ENCODE measurements around the gene FAM177A1.
"Not testable (repeated sequence)": the region's sequence is repeated elsewhere in the genome, so short reads cannot be mapped to it uniquely, and the experiment has no call there.

Gene FAM177A1

GRCh38 chr14:35052637-35053036, 6.6 kb downstream of the FAM177A1 start:
- no peaks in the 10 kb centered on the region for H3K4me1 ChIP-seq (ENCODE audit: control insufficient read depth, insufficient read depth, low read length)
- no peaks in the 10 kb centered on the region for H3K27me3 ChIP-seq (ENCODE audit: control insufficient read depth, insufficient read depth, low read length, poor library complexity, severe bottlenecking)
- no peak overlapping the region for H3K27ac ChIP-seq (ENCODE audit: insufficient read depth, low read depth, low read length, poor library complexity, severe bottlenecking)
- H3K9me3 ChIP-seq (ENCODE audit: control insufficient read depth, low read length) = no peaks in the 10 kb centered on the region
- H3K36me3 ChIP-seq (ENCODE audit: control insufficient read depth, insufficient read depth, low read length) = no peaks in the 10 kb centered on the region
- no peak overlapping the region for H3K4me3 ChIP-seq (ENCODE audit: insufficient read depth, low read depth, low read length)
- 95 to 100% methylated on average over 2 of the region's 2 CpGs for WGBS, 2 experiments

DNA sequence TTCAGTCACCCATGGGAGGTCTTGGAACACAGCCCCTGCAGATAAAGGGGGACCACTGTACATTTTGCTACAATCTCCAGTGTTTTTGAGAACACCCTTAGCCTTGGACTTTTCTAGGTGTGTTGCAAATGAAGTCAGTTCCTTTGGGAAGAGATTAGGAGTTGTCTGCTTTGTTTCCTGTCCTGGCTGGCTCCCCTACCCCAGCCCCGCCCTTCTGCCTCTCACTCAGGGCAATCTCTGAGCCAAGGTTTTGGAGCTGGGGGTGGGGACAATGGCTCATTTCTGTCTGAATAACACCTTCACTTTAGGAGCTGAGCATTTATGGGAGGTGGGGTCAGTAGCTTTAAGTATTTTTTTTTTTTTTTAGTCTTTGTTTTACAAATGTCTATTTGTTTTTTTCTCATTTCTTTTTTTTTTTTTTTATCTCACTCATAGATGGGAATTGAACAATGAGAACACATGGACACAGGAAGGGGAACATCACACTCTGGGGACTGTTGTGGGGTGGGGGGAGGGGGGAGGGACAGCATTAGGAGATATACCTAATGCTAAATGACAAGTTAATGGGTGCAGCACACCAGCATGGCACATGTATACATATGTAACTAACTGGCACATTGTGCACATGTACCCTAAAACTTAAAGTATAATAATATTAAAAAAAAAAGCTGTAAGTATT, 15.2 kb downstream of the FAM177A1 start:
- H3K27me3 ChIP-seq (ENCODE audit: control insufficient read depth, insufficient read depth, low read length, poor library complexity, severe bottlenecking); H3K36me3 ChIP-seq (ENCODE audit: control insufficient read depth, insufficient read depth, low read length); H3K27ac ChIP-seq (ENCODE audit: insufficient read depth, low read depth, low read length, poor library complexity, severe bottlenecking); H3K4me3 ChIP-seq (ENCODE audit: insufficient read depth, low read depth, low read length); H3K4me1 ChIP-seq (ENCODE audit: control insufficient read depth, insufficient read depth, low read length); H3K9me3 ChIP-seq (ENCODE audit: control insufficient read depth, low read length): not testable (repeated sequence)
- WGBS, 2 experiments = 86 to 88% methylated on average over 1 of the region's 1 CpG

GRCh38 chr14:35065731-35066130, 19.7 kb downstream of the FAM177A1 start:
- not testable (repeated sequence) for H3K4me1 ChIP-seq (ENCODE audit: control insufficient read depth, insufficient read depth, low read length)
- WGBS, 2 experiments = 96% methylated on average over 5 of the region's 5 CpGs

GRCh38 chr14:35068238-35069012, 22.4 kb downstream of the FAM177A1 start:
- Histone ChIP-seq H3K27ac (ENCODE audit: insufficient read depth, low read depth, low read length, poor library complexity, severe bottlenecking) (no peak overlapping the region), H3K36me3 (ENCODE audit: control insufficient read depth, insufficient read depth, low read length) (peaks cover 8% of the 10 kb centered on the region), H3K4me1 (ENCODE audit: control insufficient read depth, insufficient read depth, low read length) (no peaks in the 10 kb centered on the region), H3K4me3 (ENCODE audit: insufficient read depth, low read depth, low read length) (no peak overlapping the region), H3K9me3 (ENCODE audit: control insufficient read depth, low read length) (no peaks in the 10 kb centered on the region), H3K27me3 (ENCODE audit: control insufficient read depth, insufficient read depth, low read length, poor library complexity, severe bottlenecking) (no peaks in the 10 kb centered on the region)
- 95 to 99% methylated on average over 4 of the region's 4 CpGs for whole genome bisulfite sequencing, 2 experiments

More at GRCh38 chr14:35065731-35066130, 19.7 kb downstream of the FAM177A1 start:
- not testable (repeated sequence) for H3K9me3 ChIP-seq (ENCODE audit: control insufficient read depth, low read length); H3K36me3 ChIP-seq (ENCODE audit: control insufficient read depth, insufficient read depth, low read length); H3K27me3 ChIP-seq (ENCODE audit: control insufficient read depth, insufficient read depth, low read length, poor library complexity, severe bottlenecking); H3K27ac ChIP-seq (ENCODE audit: insufficient read depth, low read depth, low read length, poor library complexity, severe bottlenecking); H3K4me3 ChIP-seq (ENCODE audit: insufficient read depth, low read depth, low read length)

DNA sequence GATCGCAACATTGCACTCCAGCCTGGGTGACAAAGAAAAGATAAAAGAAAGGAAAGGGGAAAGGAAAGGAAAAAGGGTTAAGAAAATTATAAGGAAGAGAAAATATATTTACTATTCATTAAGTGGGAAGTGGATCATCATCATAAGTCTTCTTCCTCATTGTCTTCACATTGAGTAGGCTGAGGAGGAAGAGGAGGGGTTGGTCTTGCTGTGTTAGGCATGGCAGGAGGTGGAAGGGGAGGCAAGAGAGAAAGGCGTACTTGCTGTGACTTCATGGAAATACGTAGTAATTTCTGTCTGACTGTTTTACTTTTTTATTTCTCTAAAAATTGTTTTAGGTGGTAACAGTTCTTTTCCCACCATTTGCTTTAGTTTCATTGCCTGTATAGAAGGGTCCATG, 26.2 kb downstream of the FAM177A1 start:
- no peak overlapping the region for H3K27ac ChIP-seq (ENCODE audit: insufficient read depth, low read depth, low read length, poor library complexity, severe bottlenecking)
- H3K4me1 ChIP-seq (ENCODE audit: control insufficient read depth, insufficient read depth, low read length) = no peaks in the 10 kb centered on the region
- no peaks in the 10 kb centered on the region for H3K27me3 ChIP-seq (ENCODE audit: control insufficient read depth, insufficient read depth, low read length, poor library complexity, severe bottlenecking)
- H3K9me3 ChIP-seq (ENCODE audit: control insufficient read depth, low read length) = no peaks in the 10 kb centered on the region
- no peak overlapping the region for H3K4me3 ChIP-seq (ENCODE audit: insufficient read depth, low read depth, low read length)
- H3K36me3 ChIP-seq (ENCODE audit: control insufficient read depth, insufficient read depth, low read length) = peaks cover 11% of the 10 kb centered on the region
- WGBS, 2 experiments = 94% methylated on average over 3 of the region's 3 CpGs

DNA sequence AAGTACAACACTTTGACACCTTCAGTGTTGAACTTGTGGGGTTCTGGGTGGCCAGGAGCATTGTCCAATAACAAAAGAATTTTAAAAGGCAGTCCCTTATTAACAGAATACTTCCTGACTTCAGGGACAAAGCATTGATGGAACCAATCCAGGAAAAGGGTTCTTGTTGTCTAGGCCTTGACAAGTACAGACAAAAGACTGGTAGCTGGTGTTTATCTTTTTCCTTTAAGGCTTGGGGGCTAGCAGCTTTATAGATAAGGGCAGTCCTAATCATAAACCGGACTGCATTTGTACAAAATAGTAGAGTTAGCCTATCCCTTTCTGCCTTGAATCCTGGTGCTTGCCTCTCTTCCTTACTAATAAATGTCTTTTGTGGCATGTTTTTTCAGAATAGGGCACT, 27.4 kb downstream of the FAM177A1 start:
- Histone ChIP-seq H3K27ac (ENCODE audit: insufficient read depth, low read depth, low read length, poor library complexity, severe bottlenecking) (no peak overlapping the region), H3K36me3 (ENCODE audit: control insufficient read depth, insufficient read depth, low read length) (peaks cover 9% of the 10 kb centered on the region), H3K9me3 (ENCODE audit: control insufficient read depth, low read length) (no peaks in the 10 kb centered on the region), H3K4me1 (ENCODE audit: control insufficient read depth, insufficient read depth, low read length) (no peaks in the 10 kb centered on the region), H3K27me3 (ENCODE audit: control insufficient read depth, insufficient read depth, low read length, poor library complexity, severe bottlenecking) (no peaks in the 10 kb centered on the region), H3K4me3 (ENCODE audit: insufficient read depth, low read depth, low read length) (no peak overlapping the region)
- WGBS, 2 experiments = 97 to 100% methylated on average over 1 of the region's 1 CpG

DNA sequence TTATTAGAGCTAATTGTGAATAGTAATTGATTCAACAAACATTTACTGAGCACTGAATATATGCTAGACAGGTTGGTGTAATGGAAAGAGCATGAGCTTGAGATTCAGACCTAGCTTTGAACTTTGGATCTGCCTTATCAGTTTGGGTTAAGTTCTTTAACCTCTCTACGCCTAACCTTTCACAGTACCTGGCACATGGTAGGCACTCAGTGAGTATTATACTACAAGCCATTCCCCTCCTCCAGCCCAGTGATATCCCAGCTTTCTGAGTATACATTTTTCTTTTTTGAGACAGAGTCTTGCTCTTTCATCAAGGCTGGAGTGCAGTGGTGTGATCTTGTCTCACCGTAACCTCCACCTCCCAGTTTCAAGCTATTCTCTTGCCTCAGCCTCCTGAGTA, 32.0 kb downstream of the FAM177A1 start:
- Histone ChIP-seq H3K4me3 (ENCODE audit: insufficient read depth, low read depth, low read length) (no peak overlapping the region), H3K36me3 (ENCODE audit: control insufficient read depth, insufficient read depth, low read length) (peaks cover 3% of the 10 kb centered on the region), H3K27ac (ENCODE audit: insufficient read depth, low read depth, low read length, poor library complexity, severe bottlenecking) (no peak overlapping the region), H3K27me3 (ENCODE audit: control insufficient read depth, insufficient read depth, low read length, poor library complexity, severe bottlenecking) (no peaks in the 10 kb centered on the region), H3K9me3 (ENCODE audit: control insufficient read depth, low read length) (no peaks in the 10 kb centered on the region), H3K4me1 (ENCODE audit: control insufficient read depth, insufficient read depth, low read length) (no peaks in the 10 kb centered on the region)
- 91 to 96% methylated on average over 2 of the region's 2 CpGs for WGBS, 2 experiments

DNA sequence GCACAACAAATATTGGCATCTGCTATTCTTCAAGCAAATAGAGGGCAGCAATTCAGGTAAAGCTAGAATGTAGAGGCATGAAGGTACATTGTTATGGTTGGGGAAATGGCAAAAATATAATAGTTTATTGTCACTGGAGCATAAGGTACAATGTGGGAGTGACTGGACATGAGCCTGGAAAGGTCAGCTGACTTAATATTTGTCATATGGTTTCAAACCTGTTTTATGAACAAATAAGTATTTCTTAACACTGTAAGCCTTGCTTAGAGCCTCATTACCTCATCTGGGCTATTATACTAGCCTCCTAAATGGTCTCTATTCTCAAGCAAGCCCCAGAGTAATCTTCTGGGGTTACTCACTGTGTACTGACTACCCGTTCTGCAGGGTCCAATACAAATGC, 33.7 kb downstream of the FAM177A1 start:
- H3K27me3 ChIP-seq (ENCODE audit: control insufficient read depth, insufficient read depth, low read length, poor library complexity, severe bottlenecking) = no peaks in the 10 kb centered on the region
- no peak overlapping the region for H3K4me3 ChIP-seq (ENCODE audit: insufficient read depth, low read depth, low read length)
- H3K36me3 ChIP-seq (ENCODE audit: control insufficient read depth, insufficient read depth, low read length) = peaks cover 2% of the 10 kb centered on the region
- H3K9me3 ChIP-seq (ENCODE audit: control insufficient read depth, low read length) = no peaks in the 10 kb centered on the region
- H3K27ac ChIP-seq (ENCODE audit: insufficient read depth, low read depth, low read length, poor library complexity, severe bottlenecking) = no peak overlapping the region
- 83 to 88% methylated on average over 1 of the region's 1 CpG for WGBS, 2 experiments
- no peaks in the 10 kb centered on the region for H3K4me1 ChIP-seq (ENCODE audit: control insufficient read depth, insufficient read depth, low read length)

DNA sequence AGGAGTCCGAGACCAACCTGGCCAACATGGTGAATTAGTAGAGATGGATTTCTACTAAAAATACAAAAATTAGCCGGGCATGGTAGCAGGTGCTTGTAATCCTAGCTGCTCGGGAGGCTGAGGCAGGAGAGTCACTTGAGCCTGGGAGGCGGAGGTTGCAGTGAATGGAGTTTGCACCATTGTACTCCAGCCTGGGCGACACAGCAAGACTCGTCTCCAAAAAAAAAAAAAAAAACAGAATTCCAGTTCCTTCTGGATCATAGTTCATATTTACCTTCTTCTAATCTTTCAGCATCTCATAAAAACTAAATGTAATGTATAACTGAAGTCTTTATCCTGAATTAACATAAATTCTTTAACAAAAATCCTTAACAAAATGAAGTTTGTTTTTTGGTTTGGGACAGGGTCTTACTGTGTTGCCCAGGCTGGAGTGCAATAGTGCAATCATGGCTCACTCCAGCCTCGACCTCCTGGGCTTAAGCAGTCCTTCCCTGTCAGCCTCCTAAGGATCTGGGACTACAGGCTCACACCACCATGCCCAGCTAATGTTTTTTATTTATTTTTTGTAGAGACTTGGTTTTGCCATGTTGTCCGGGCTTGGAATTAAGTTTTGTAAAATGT, 37.6 kb downstream of the FAM177A1 start:
- Histone ChIP-seq H3K27ac (ENCODE audit: insufficient read depth, low read depth, low read length, poor library complexity, severe bottlenecking) (no peak overlapping the region), H3K27me3 (ENCODE audit: control insufficient read depth, insufficient read depth, low read length, poor library complexity, severe bottlenecking) (no peaks in the 10 kb centered on the region), H3K4me1 (ENCODE audit: control insufficient read depth, insufficient read depth, low read length) (no peaks in the 10 kb centered on the region), H3K9me3 (ENCODE audit: control insufficient read depth, low read length) (no peaks in the 10 kb centered on the region), H3K36me3 (ENCODE audit: control insufficient read depth, insufficient read depth, low read length) (peaks cover 4% of the 10 kb centered on the region), H3K4me3 (ENCODE audit: insufficient read depth, low read depth, low read length) (no peak overlapping the region)
- WGBS, 2 experiments = 90 to 97% methylated on average over 8 of the region's 8 CpGs

- no peaks in the 10 kb centered on the region for H3K27me3 ChIP-seq (ENCODE audit: control insufficient read depth, insufficient read depth, low read length, poor library complexity, severe bottlenecking)
- peaks cover 10% of the 10 kb centered on the region for H3K36me3 ChIP-seq (ENCODE audit: control insufficient read depth, insufficient read depth, low read length)
- 97% methylated on average over 2 of the region's 2 CpGs for WGBS, 2 experiments
- no peak overlapping the region for H3K27ac ChIP-seq (ENCODE audit: insufficient read depth, low read depth, low read length, poor library complexity, severe bottlenecking)
- H3K4me1 ChIP-seq (ENCODE audit: control insufficient read depth, insufficient read depth, low read length) = no peaks in the 10 kb centered on the region
- H3K4me3 ChIP-seq (ENCODE audit: insufficient read depth, low read depth, low read length) = no peak overlapping the region
- no peaks in the 10 kb centered on the region for H3K9me3 ChIP-seq (ENCODE audit: control insufficient read depth, low read length)
Observed at GRCh38 chr14:35085441-35085840, 39.4 kb downstream of the FAM177A1 start.

Measured in ectodermal cell (in vitro differentiated cells).